HUES6 (cell line): Measurements from ENCODE around the gene SGSH.

Source experiments
- H3K27ac ChIP-seq: 2 replicates; pipeline ENCODE4 v1.7.0; 2013; ENCODE audit warnings: low read depth, mild to moderate bottlenecking, low read length, inconsistent platforms
- H3K27me3 ChIP-seq: 2 replicates; pipeline ENCODE4 v1.6.1; 2013; ENCODE audit warnings: low read length; ENCODE audit not compliant: control insufficient read depth, insufficient read depth
- H3K36me3 ChIP-seq: 2 replicates; pipeline ENCODE4 v1.6.1; 2013; ENCODE audit warnings: low read length; ENCODE audit not compliant: control insufficient read depth, insufficient read depth
- H3K4me1 ChIP-seq: 2 replicates; pipeline ENCODE4 v1.6.1; 2013; ENCODE audit warnings: low read length; ENCODE audit not compliant: control insufficient read depth, insufficient read depth
- H3K4me3 ChIP-seq: 2 replicates; pipeline ENCODE4 v1.5.1; 2013; ENCODE audit warnings: low read depth, low read length
- H3K9ac ChIP-seq: one replicate; pipeline ENCODE4 v1.6.1; 2013; ENCODE audit warnings: mild to moderate bottlenecking, low read length
- H3K9me3 ChIP-seq: 2 replicates; pipeline ENCODE4 v1.6.1; 2013; ENCODE audit warnings: low read depth, low read length; ENCODE audit not compliant: control insufficient read depth, insufficient read depth

The SGSH gene

DNA sequence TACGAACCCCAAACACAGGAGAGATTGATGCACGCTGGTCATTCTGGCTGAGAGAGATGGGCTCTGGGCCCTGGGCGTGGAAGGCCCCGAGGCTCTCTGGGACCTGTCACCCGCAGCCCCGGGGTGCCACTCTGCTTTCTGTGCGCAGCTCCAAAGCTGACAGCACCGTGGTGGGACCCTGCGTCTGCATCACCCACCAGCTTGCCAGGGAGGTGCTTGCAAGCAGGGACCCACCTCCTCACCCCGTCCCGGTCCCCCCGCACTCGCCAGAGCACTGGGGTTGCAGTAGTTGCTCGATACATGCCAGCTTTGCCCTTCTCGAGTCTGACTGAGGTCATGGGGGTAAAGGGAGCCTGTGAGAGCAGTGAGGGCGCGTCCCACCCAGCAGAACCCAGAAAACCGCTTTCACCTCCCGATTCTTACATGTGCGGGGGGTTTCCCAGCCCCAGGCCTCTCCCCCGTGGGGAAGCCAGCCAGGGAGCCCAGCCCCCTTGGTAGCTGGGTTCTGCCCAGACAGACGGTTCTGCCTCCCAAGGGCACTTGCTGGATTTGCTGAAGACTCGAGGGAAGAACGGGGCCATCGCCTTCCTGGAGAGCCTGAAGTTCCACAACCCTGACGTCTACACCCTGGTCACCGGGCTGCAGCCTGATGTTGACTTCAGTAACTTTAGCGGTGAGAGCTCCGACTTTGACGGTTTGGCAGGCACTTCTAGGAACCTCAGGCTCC is 37.9 kb downstream of the SGSH start:
- Histone ChIP-seq H3K27me3 (no peaks in the 10 kb centered on the region), H3K9ac (no peak overlapping the region), H3K36me3 (no peaks in the 10 kb centered on the region)

DNA sequence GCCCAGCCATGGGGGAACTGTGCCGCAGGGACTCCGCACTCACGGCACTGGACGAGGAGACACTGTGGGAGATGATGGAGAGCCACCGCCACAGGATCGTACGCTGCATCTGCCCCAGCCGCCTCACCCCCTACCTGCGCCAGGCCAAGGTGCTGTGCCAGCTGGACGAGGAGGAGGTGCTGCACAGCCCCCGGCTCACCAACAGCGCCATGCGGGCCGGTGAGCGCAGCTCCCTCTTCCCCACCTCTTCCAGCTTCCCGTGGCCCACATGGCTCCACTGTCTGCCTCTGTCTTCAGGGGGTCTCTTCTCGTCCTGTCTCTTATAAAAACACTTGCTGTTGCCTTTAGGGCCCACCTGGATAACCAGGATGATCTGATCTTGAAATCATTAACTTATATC is 38.7 kb downstream of the SGSH start:
- H3K27me3 ChIP-seq, result no peaks in the 10 kb centered on the region

More for the DNA sequence above, 37.9 kb downstream of the SGSH start:
- Histone ChIP-seq H3K9me3 (no peaks in the 10 kb centered on the region), H3K4me3 (no peak overlapping the region), H3K27ac (no peak overlapping the region), H3K4me1 (no peaks in the 10 kb centered on the region)

DNA sequence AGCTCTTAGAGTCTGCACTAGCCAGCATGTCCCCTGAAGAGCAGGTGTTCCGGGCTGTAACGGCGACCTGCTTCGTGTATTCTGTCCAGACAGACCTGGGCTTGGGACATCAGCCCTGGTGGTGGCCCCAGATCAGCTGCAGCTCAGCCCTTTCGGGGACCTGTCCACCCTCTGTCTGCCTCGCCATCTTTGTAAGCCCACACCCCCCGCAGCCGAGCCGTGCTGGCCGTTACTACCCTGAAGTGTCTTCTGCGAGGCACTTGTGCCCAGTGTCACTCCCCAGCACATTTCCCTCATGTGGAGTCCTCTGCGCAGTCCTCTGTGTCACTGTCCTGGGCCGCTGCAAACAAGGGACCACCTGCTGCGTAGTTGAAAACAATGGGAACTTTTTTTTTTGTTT is 39.9 kb downstream of the SGSH start:
- H3K36me3 ChIP-seq, result no peaks in the 10 kb centered on the region

More for the DNA sequence above, 38.7 kb downstream of the SGSH start:
- Histone ChIP-seq H3K27ac (no peak overlapping the region), H3K9ac (no peak overlapping the region), H3K4me1 (no peaks in the 10 kb centered on the region), H3K9me3 (no peaks in the 10 kb centered on the region), H3K4me3 (no peak overlapping the region), H3K36me3 (no peaks in the 10 kb centered on the region)

GRCh38 chr17:80177986-80178595 is 42.0 kb downstream of the SGSH start:
- Histone ChIP-seq H3K4me3 (no peak overlapping the region), H3K9me3 (no peaks in the 10 kb centered on the region), H3K27me3 (no peaks in the 10 kb centered on the region), H3K4me1 (peaks cover 4% of the 10 kb centered on the region; the same call in 1 of the 2 replicates), H3K9ac (no peak overlapping the region), H3K36me3 (no peaks in the 10 kb centered on the region), H3K27ac (no peak overlapping the region)

More for the DNA sequence above, 39.9 kb downstream of the SGSH start:
- Histone ChIP-seq H3K27me3 (no peaks in the 10 kb centered on the region), H3K4me1 (peaks cover 4% of the 10 kb centered on the region; the same call in 1 of the 2 replicates), H3K9ac (no peak overlapping the region), H3K4me3 (no peak overlapping the region), H3K27ac (no peak overlapping the region), H3K9me3 (no peaks in the 10 kb centered on the region)

DNA sequence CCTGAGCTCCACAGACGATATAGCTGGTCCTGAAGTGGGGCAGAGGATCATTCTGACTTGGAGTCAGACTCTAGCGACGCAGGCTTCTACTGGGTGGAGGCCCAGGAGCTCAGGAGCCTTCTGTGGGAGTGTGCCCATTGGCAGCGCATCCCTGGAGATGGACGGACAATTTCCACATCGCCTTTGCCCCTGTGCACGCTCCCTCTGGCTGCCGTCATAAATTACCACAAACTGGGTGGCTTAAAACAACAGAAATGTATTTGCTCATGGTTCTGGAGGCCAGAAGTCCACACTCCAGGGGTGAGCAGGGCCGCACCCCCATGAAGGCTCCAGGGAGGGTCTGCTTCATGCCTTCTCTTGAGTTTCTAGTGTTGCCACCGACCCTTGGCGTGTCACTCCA is 43.4 kb downstream of the SGSH start:
- no peak overlapping the region for H3K9ac ChIP-seq
- H3K36me3 ChIP-seq, result no peaks in the 10 kb centered on the region
- peaks cover 4% of the 10 kb centered on the region; the same call in 1 of the 2 replicates for H3K4me1 ChIP-seq
- H3K27me3 ChIP-seq, result no peaks in the 10 kb centered on the region
- H3K4me3 ChIP-seq, result no peak overlapping the region
- H3K27ac ChIP-seq, result no peak overlapping the region
- H3K9me3 ChIP-seq, result no peaks in the 10 kb centered on the region

GRCh38 chr17:80173916-80174315 is 46.2 kb downstream of the SGSH start:
- Histone ChIP-seq H3K4me1 (peaks cover 4% of the 10 kb centered on the region; the same call in 1 of the 2 replicates), H3K9ac (no peak overlapping the region), H3K9me3 (no peaks in the 10 kb centered on the region), H3K27ac (no peak overlapping the region), H3K4me3 (no peak overlapping the region), H3K27me3 (no peaks in the 10 kb centered on the region), H3K36me3 (no peaks in the 10 kb centered on the region)

DNA sequence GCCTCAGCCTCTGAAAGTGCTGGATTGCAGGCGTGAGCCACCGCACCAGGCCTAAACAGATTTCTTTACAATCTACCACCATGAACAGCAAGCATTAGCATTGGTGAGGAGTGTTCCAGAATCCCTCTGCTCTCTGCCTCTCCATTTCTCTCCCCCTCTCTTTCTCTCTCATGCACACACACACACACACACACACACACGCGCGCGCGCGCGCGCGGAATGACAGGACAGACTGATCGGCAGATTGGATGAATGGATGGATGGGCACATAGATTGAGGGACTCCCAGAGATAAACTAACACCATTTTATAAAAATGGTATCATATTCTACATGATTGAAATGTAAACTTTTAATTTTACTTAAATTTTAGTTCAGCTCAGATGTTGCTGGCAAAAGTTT is 47.0 kb downstream of the SGSH start:
- no peaks in the 10 kb centered on the region for H3K27me3 ChIP-seq
- no peak overlapping the region for H3K4me3 ChIP-seq
- no peak overlapping the region for H3K27ac ChIP-seq
- no peak overlapping the region for H3K9ac ChIP-seq
- H3K36me3 ChIP-seq, result no peaks in the 10 kb centered on the region
- peaks cover 8% of the 10 kb centered on the region for H3K4me1 ChIP-seq
- no peaks in the 10 kb centered on the region for H3K9me3 ChIP-seq

GRCh38 chr17:80171681-80172080 is 48.5 kb downstream of the SGSH start:
- Histone ChIP-seq H3K4me3 (no peak overlapping the region), H3K9ac (no peak overlapping the region), H3K4me1 (peaks cover 8% of the 10 kb centered on the region), H3K27ac (no peak overlapping the region), H3K9me3 (no peaks in the 10 kb centered on the region), H3K36me3 (no peaks in the 10 kb centered on the region), H3K27me3 (no peaks in the 10 kb centered on the region)

DNA sequence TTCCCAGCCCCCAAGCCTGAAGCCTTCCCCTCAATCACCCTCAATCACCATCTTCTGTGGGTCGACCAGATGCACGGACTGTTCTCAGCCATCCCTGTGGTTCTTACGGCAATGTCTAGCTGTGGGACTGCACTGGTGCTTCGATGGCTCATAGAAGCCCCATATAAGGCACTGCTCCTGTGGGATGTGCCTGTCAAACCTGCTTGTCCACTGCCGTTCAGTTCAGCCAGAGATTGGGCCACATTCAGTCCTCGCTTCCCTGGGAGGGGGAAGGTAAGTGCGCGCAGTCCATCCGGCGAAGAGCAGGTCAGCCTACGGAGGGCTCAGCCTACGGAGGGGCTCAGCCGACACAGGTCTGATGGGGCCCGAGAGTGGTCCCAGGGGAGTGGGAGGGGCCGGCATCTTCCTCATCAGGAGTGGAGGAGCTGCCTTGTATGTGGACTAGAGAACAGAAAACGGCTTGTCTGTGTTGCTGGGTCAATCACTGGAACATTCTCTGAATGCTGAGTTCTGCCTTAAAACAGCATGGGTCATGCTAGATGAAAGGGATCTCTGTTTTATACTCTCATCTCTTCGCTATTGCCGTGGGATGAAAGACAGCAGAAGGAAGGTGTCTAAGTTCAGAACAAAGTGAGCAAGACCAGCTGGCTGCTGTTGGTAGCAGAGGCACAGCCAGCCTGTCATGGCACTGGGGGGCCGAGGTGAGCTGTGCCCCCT is 50.2 kb downstream of the SGSH start, which contains the start of gene CARD14:
Gene CARD14, plus strand, starts transcription at position 247 of the 717 bp plus-strand sequence. CDS start 11,409 bp downstream, outside the sequence.
- no peaks in the 10 kb centered on the region for H3K27me3 ChIP-seq
- H3K4me1 ChIP-seq, result peaks cover 3% of the 10 kb centered on the region; the same call in 1 of the 2 replicates
- no peak within 1 kb of the TSS for H3K27ac ChIP-seq
- H3K9ac ChIP-seq, result no peak within 1 kb of the TSS
- no peaks in the 10 kb centered on the region for H3K9me3 ChIP-seq
- no peaks in the 10 kb centered on the region for H3K36me3 ChIP-seq
- no peak within 1 kb of the TSS for H3K4me3 ChIP-seq

- H3K27me3 ChIP-seq, result no peaks in the 10 kb centered on the region
- H3K9me3 ChIP-seq, result no peaks in the 10 kb centered on the region
- H3K9ac ChIP-seq, result no peak overlapping the region
- no peak overlapping the region for H3K4me3 ChIP-seq
- H3K4me1 ChIP-seq, result peaks cover 3% of the 10 kb centered on the region; the same call in 1 of the 2 replicates
- no peak overlapping the region for H3K27ac ChIP-seq
- no peaks in the 10 kb centered on the region for H3K36me3 ChIP-seq
These were observed 51.0 kb downstream of the SGSH start for GRCh38 chr17:80169107-80169506.

DNA sequence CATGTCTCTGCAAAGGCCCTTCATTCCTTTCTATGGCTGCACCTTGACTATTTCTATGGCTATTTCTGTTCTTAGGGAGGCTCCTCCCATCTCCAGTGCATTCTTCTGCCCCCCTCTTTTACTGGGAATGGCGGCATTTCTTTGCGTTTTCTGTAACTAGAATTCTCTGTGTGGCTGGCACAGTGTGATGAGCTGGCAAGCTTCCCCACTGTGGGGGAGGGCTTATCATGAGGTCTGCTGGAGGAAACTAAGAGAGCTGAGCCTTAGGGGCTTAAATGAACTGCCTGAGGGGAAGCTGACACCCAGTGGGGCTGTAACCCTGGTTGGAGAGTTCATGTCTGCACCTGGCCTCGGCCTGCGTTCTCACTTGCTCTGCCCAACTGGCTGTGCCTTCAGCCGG is 51.8 kb downstream of the SGSH start:
- Histone ChIP-seq H3K9ac (no peak overlapping the region), H3K4me3 (no peak overlapping the region), H3K27ac (no peak overlapping the region), H3K27me3 (no peaks in the 10 kb centered on the region), H3K9me3 (no peaks in the 10 kb centered on the region), H3K36me3 (no peaks in the 10 kb centered on the region), H3K4me1 (peaks cover 3% of the 10 kb centered on the region; the same call in 1 of the 2 replicates)
